ENCODE results near the gene KCNK3.

The KCNK3 gene

DNA sequence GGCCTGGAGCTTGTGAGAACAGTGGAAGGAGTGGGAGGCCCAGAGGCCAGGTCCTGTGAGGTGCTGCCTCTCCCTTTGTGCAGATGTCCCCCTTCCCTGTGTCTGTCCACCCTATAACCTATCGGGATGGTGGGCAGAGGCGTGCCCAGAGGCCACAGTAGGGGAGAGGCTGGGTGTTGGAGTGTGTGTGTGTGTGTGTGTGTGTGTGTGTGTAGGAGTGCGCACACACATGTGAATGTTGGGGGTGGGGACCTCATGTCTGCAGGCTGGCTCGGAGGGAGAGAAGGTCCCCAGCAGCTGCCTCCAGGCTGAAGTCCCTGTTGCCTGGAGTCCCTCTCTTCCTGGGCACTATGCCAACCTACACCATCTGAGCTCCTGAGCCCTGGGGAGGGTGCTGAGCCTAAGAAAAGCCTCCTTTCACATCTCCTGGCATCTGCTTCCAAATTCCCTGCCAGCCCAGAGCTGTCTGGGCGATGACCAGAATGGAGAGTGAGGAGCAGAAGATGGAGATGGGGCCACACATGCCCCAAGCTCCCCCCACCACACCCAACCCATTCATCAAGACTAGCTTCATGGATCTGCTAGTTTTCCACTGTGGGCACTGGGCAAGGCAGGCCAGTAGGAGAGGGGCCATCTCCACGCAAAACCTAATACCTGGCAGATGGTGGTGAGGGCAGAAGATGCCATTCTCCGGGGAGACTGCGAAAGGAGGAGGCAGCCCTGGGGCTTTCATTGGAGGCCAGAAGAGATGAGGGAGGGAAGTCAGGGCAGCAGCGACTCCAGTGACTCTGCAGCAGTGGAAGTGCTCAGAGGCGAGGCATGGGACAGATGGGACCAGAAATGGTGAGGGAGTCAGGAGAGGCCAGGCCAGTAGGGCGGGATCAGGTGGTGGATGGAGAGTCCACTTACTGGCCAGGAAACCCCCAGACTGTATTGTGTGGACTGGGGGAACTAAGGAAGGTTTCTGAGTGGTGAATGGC lies 20.3 kb downstream of the KCNK3 start:
- DNase-seq (ENCODE audit: low read depth in 2 of 2): no peak

DNA sequence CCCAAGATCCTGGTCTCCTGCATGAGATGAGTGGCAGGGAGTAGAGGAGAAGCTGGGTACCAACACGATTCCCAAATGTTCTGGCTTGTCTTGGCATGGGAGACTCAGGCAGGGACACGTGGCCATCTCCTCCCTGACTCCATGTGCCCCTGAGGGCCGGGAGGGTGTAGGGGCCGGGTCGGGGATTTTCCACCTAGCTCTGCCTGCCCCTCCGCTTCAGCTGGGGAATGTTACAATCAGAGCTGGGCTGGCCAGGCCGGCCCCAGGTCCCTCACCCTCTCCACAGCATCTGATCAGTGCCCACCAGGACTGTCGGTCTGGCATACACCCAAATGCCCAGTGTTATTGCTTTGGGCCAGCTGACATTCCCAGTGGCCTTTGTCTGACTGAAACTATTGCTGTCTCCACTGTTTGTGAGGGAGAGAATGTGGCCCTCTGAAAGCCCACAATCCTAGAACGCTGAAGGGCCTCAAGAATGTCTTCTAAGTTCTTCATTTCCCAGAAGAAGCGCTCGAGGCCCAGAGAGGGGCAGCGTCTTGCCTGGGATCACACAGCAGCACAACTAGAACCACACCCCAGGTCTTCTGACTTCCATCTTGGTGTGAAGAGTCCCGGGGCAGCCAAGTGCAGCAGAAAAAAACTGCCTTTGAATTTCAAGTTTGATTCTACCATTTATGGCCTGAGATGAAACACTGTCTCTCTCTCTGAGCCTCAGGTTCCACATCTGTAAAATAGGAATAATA lies 23.2 kb downstream of the KCNK3 start:
- no peak for DNase-seq (ENCODE audit: low read depth in 2 of 2)

DNA sequence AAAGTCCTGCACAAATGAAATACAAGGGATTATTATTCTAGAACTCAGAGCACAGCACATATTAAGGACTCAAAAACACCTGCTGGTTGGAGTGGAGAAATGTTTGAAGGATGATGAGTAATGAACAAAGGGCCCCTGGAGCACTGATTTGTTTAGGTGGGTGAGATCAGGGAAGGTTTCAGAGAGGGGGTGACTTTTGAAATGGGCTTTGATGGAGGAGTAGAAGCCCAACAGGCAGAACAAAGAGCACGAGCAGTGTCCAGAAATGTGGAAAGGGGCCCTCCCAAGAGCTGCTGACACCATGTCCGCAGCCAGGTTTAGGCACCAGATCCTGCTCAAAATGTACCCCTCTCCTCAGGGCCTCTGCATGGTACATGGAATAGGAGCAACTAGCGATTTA lies 23.8 kb downstream of the KCNK3 start:
- DNase-seq (ENCODE audit: low read depth in 2 of 2): no peak

DNA sequence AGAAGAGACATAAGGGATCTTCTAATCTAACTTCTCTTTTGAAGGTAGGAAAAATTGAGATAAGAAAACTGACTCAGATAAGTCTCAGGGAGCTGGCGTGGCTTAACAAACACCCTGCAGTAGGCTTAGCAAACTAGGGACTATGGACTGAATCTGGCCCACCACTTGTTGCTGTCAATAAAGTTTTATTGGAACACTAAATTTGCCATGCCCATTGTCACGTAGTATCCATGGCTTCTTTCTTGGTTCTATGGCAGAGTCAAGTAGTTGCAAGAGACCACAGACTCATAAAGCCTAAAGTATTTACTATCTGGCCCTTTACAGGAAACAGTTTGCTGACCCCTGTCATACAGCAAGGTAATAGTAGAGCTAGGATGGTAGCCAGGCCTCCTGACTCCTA lies 24.2 kb downstream of the KCNK3 start:
- no peak for DNase-seq (ENCODE audit: low read depth in 2 of 2)

DNA sequence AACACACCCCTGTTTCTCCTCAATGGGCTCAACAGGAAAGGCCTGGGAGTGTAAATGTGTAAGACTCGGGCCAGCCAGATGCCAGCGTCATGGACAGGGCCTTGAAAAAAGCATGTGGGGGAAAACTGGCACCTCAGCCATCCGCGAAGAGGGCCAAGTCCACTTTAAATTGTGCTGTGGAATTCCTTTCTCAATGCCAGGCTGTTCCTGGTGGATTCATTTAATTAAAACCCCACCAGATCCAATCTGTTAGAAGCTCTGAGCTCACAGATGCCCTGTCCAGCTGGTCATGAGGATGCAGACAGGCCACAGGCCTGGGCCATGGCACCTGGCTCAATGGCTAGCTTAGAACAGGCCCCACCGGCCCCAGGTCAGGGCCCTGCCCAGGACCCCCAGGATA lies 24.8 kb downstream of the KCNK3 start:
- no peak for DNase-seq (ENCODE audit: low read depth in 2 of 2)

DNA sequence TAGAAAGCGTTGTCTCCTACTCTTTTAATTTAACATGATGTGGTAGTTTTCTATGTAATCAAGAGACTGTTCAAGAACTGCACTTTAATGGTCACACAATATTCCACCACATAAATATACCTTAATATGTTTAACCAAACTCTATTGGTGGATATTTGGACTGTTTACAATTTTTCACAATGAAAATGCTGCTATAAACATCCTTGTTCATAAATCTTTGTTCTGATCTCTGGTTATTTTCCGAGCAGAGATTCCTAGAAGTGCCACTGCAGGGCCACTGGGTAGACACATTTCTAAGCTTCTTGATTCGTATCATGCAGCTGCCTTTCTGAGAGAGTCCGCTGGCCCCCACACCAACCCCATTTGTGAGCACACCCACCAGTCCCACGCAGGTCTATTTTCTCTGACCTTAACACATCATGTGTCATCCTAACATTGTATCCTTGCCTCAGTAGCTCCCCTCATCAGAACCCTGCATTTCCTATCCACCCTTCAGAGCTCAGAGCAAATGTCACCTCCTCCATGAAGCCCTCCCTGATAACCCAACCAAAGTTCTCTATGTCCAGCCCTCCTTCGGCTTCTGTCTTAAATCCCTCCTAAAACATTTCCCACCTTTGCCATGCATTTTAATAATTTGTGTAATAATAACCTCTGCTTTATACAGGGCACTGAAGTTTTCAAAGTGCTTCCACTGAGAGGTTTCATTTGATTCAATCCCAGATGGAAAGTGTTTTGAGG lies 26.6 kb downstream of the KCNK3 start:
- DNase-seq (ENCODE audit: low read depth in 2 of 2): no peak

DNA sequence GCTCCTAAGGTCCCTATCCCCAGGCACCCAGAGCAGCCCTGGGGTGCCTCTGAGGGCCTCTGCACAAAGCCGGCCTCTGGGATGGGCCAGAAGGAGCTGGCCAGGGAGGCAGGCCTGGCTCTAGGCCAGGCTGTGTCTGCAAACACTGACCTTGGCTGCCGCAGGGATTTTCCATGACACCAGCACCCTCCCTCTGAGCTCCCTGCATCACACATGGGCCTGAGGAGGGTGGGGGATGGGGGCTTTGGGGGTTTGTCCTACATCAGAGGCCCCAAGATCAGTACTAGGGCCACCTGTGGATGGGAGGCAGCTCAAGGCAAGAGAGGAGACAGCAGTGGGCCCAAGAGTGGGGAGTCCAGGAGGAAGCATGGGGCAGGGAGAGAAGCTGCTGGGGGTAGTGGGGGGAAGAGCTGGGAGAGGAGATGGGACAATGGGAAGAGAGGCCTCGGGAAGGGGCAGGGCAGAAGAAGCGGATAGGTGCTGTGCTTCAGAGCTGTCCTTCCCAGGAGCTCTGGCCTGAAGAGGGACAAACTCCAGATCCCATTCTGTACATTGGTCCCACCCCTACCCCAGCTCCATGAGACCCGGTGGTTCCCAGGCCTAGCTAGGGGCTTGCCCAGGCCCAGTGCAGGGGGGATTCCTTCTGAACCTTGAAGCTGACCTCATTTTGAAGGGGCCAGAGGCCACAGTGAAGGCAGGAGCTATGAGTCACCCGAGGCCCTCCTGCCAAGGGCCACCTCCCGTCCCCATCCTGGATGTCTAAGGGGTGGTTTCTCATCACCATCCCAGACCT lies 28.0 kb downstream of the KCNK3 start:
- DNase-seq (ENCODE audit: low read depth in 2 of 2): no peak

DNA sequence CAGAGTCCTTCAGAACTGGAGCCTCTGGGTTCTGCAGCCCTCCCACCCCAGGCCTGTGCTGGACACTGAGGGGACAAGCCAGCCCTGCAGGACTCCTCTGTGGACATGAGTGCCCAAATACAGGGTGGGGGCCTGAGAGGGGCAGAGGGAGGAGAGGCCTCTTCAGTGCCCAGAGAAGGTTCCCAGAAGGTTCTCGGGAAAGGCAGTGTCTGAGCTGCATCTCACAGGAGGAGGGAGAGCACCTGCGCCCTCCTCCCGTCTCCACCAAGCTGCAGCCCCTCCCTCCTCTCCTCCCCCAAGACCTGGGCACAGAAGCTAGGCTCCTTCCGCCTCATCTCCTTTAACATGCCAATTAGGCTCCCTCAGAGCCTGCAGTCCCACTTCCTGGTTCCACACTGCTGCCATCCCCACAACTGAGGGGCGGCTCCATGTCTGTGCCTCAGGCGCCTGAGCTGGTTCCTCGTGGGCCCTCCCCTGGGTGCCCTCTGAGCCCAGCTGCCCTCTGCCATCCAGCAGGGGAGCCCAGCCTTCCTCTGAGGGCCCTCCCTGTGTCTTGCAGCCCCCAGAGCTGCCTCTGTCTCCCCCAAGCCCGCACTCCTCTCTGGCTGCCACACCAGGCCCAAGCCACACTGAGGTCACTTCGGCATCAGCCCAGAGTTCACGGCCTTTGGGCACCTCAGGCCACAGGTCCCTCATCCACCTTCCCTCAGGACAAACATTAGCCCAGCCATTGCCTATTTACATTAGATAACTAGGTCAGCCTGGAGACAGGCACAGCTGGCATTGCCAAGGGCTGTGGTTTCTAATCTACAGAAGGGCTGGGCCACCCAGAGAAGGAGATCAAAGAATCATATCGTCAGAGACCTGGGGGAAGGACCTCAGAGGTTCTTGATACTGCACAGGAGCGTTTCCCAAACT lies 28.9 kb downstream of the KCNK3 start:
- no peak for DNase-seq (ENCODE audit: low read depth in 2 of 2)

DNA sequence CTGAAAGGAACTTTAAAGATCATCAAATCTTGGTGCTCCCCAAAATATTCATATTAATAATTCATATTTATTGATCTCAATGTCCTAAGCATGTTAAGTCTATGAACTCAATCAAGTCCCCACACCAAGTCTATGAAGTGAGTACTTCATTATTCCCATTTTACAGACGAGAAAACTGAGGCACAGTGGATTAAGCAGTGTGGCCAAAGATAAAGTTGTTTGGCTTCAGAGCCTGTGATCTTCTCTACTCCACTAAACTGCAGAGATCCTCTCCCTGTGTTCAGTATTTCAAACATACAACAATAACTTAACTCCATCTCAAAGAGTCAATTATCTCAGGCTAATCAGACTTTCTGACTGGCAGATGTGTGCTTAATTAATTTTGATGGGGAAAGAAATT lies 29.8 kb downstream of the KCNK3 start:
- DNase-seq (ENCODE audit: low read depth in 2 of 2): no peak

DNA sequence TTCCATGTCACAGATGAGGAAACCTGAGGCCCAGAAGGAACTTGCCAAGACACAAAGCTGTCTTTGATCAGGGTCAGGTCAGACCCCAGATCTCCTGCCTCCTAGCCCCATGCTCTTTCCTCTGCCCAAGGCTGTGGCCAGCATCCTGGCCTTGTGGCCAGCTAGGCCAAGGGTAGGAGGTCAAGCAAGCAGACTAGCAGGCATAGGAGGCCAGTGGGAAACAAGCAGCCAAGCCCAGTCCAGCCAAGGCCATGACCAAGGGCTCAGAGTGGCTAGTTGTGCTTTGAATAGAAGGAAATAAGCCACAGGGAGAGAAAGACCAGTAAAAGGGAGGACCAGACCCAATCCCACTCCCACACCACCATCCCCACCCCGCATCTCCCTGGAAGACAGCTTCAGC lies 30.4 kb downstream of the KCNK3 start:
- no peak for DNase-seq (ENCODE audit: low read depth in 2 of 2)

DNA sequence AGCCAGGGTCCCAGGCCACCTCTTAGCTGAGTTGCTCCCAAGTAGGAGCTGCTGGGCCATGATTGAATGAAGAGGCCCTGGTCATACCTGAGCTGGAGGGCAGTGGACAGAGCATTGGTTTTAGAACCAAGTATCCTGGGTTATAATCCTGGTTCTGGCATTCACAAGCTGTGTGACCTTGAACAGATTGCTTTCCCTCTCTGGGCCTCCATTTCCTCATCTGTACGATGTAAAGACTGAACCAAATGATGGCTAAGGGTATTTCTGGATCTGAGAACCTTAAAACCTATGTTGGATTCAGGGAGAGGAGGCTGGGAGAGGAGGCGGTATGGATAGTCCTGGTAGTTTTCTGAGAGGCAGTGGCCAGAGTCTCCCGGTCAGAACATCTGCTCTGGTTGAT lies 31.0 kb downstream of the KCNK3 start:
- no peak for DNase-seq (ENCODE audit: low read depth in 2 of 2)

DNA sequence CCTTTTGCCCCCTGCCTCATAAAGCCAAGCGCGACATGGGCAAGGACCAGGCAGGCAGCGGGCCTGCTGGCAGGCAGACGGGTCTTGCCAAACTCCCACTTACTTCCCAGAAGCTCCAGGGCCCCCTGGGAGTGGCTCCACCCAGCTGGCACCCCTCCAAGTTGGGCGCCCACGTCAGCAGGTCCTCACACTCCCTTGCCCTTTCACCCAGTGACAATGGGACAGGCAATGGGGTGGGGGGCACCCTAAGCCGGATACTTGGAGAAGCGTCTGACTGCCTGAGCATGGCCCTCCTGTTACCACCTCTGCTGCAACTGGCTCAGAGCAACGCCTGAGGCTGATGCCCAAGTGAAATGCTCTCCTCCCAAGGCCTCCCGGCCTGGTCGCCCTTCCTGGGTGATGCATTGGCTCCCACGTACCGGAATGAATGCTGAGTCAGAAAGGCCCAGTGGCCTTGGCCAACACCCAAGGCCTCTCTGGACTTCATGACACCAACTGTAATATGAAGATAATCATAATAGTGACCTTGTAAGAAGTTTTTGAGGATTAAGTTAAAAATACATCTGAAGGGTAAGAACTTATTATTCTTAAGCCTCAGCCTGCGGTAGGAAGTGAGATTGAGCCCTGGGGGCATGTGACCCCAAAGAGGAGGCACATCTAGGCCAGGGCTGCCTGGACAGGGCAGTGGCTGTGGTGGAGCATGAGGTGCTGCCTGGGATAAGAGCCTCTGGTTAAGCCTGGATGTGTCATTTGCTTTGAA lies 31.6 kb downstream of the KCNK3 start:
- DNase-seq (ENCODE audit: low read depth in 2 of 2): no peak

DNA sequence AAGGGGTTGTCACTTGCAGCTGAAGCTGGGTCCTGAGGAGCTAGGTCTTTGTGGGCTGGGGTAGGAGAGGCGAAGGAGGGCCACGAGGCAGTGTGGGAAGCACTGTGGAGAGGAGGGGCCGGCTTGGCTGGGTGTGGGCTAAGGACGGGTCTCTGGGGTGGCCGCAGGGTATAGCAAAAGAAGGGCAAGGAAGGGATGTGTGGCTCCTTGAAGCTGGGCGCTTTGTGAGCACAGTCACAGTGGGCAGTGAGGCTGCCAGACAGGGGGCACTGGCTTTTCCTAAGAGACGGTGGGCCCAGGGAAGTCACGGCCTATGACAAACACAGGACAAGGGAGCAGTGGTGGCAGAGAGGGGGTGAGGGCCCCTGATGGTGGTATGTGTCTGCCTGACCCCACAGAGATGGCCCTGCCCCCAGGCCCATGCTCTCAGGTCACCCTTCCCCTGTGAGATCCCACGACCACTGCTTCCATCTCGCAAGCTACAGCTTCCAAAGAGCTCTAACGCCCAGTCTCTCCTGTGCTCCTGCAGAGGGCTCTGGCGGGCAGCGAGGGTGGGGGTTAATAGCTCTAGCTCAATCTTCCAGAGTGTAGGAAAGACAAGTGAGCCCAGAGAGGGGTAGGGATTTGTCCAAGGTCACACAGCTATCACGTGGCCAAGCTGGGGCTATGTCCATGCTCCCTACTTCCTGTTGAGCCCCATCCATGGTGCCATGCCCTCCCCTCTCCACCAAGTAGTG lies 32.4 kb downstream of the KCNK3 start:
- no peak for DNase-seq (ENCODE audit: low read depth in 2 of 2)

DNA sequence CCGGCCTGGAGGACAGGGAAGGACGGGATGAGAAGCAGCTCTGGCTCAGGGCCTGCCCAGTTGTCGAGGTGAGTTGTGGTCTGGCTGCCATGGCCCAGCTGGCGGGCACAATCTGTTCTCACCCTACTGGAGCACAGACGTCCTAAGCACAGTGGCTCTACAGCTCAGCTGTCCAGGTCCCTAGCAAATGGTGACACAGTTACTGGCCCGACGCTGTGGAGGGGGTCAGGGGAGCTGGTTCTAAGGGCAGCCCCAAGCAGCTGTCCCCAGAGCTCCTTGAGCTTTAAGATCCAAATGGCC lies 32.9 kb downstream of the KCNK3 start:
- DNase-seq (ENCODE audit: low read depth in 2 of 2): no peak

DNA sequence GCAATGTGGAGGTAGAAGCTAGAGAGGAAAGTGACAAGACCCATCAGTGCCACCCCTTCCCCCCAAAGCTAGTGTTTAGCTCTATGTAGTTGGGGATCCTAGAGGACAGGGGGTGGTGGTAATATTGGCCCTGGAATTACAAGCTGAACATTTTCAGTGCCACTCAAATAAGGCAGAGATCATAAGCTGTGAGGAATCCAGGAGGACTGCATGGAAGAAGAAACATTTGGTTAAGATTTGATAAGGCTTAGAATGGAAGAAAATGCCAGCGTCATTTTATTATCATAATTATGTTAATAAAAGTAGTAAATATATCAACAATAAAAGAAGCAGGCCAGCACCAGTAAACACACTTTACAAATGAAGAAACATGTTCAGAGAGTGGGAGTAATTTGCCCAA lies 33.7 kb downstream of the KCNK3 start:
- DNase-seq (ENCODE audit: low read depth in 2 of 2): no peak

DNA sequence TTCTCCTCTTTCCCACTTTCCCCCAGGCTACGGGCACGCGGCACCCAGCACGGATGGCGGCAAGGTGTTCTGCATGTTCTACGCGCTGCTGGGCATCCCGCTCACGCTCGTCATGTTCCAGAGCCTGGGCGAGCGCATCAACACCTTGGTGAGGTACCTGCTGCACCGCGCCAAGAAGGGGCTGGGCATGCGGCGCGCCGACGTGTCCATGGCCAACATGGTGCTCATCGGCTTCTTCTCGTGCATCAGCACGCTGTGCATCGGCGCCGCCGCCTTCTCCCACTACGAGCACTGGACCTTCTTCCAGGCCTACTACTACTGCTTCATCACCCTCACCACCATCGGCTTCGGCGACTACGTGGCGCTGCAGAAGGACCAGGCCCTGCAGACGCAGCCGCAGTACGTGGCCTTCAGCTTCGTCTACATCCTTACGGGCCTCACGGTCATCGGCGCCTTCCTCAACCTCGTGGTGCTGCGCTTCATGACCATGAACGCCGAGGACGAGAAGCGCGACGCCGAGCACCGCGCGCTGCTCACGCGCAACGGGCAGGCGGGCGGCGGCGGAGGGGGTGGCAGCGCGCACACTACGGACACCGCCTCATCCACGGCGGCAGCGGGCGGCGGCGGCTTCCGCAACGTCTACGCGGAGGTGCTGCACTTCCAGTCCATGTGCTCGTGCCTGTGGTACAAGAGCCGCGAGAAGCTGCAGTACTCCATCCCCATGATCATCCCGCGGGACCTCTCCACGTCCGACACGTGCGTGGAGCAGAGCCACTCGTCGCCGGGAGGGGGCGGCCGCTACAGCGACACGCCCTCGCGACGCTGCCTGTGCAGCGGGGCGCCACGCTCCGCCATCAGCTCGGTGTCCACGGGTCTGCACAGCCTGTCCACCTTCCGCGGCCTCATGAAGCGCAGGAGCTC lies 35.4 kb downstream of the KCNK3 start:
- DNase-seq (ENCODE audit: low read depth in 2 of 2): no peak

DNA sequence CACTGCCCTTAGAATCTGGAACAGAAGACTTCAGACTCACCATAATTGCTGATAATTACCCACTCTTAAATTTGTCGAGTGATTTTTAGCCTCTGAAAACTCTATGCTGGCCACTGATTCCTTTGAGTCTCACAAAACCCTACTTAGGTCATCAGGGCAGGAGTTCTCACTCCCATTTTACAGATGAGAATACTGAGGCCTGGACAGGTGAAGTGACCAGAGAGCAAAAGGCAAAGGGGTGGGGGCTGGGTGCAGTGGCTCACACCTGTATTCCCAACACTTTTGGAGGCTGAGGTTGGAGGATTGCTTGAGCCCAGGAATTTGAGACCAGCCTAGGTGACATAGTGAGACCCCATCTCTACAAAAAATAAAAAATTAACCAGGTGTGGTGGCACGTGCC lies 36.8 kb downstream of the KCNK3 start:
- DNase-seq (ENCODE audit: low read depth in 2 of 2): no peak

Data from stimulated activated CD8-positive, alpha-beta memory T cell treated with anti-CD3 and anti-CD28 coated beads, Interleukin-7, amount 100 ng/mL, for 1 hour (primary cell).